Activated T-cell treated with anti-CD3 and anti-CD28 coated beads, Interleukin-2, amount 50 U/mL, for 1 hour (primary cell): ENCODE results near the gene CLSTN3.

Experiments
- DNase-seq: peaks from one replicate; pipeline ENCODE4 v3.0.0-alpha.2; 2020

The CLSTN3 gene

GRCh38 chr12:7106082-7106481, 24.1 kb upstream of the CLSTN3 start:
- no peak for DNase-seq

DNA sequence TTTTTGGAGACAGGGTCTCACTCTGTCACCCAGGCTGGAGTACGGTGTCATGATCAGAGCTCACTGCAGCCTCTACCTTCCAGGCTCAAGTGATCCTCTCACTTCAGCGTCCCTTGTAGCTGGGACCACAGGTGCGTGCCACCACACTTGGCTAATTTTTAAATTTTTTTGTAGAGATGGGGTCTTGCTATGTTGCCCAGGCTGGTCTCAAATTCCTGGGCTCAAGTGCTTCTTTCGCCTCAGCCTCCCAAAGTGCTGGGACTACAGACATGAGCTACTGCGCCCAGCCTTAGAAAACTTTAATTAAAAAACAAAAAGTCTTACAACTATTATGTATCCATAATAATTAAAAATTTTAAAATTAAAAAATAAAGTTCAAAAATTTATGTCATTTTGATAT, 23.0 kb upstream of the CLSTN3 start:
- DNase-seq, result peak; percentile 7

DNA sequence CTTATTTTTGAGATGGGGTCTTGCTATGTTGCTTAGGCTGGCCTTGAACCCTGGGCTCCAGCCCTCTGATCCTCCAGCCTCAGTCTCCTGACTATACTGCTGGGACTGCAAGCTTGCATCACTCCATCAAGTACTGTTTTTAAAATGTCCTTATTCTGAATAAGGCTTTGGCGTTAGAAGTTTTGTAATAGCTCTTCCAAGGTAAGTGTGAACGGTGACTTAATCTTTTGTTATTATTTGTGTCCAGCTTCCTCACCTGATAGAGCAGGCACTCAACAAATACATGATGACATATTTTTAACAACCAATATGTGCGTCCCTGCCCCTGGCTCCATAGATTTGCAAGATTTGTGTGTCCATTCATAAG, 22.6 kb upstream of the CLSTN3 start:
- DNase-seq, result no peak

DNA sequence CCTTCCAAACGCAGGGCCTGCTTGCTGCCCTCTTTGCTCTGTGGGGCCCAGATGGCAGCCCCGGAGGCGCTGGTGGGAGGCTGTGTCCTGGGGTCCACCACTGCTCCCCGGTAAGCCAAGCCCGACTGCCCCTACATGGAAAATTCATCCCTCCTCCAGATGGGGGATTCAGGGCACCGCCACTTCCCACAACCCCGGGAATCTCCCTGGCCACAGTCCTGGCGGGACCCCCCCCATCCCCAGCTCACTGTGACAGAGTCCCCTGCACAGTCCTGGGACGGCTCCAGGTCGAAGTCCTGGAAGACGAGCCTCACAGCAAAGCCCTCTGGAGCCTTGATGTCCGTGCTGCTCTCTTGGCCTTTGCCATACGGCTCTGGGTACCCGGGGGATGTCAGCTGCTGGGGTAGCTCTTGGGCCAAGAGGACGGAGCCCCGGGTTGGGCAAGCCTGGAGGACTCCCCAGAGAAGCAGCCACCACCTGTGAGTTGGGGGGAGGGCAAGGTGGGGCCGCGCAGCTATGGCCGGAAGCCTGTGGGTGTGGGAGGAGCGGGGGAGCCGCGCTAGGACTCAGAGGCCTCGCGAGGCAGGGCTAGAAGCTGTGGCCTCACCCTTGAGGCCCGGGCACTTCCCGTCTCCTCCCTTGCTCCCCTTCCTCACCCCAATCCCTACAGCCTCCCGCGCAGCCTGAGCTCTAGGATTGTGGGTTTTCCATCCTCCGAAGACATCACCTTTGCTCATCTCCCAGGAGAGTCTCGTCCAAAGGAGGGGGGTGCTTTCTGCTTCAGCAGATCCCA, 22.0 kb upstream of the CLSTN3 start:
- peak; percentile 67 for DNase-seq

DNA sequence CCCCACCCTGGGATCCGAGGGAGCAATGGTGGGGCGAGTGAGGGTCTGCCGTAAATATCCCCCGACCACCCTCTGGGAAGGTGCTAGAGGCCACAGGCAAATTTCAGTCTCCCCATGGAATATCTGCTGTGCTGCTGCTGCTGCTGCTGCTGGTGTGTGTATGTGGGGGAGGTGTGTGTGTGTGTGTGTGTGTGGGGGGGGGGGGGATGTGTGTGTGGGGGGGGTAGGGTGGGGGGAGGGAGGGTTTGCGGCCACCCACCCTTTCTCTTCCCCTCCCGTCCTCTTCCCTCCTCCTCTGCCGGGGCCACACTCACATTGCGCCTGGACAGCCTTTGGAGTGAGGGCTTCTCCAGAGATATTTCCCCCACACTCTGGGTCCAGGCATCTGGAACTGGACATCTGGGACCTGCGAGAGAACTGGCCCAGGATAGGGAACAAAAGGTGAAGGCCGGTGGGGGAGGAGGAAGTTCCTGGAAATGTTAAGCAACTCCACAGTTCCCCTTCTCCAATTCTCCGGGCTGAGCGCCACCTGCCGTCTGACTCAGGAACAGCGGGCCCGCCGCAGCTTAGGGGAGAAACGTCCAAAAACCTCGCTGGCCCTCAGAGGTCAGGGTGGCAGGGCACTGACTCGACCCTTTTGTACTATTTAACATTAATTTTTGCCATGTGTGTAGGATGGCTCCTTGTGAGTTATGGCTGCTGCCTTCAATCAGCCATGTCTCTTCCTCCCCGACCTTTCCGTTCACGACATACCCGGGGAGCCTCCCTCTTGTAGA, 21.2 kb upstream of the CLSTN3 start, which contains the start of gene C1RL:
Gene C1RL (minus strand): TSS at position 419 of the 776 bp plus-strand sequence. CDS start 34 bp downstream, at position 385.
- peak; percentile 85 for DNase-seq

GRCh38 chr12:7109572-7109920, 20.6 kb upstream of the CLSTN3 start:
- DNase-seq, result no peak

DNA sequence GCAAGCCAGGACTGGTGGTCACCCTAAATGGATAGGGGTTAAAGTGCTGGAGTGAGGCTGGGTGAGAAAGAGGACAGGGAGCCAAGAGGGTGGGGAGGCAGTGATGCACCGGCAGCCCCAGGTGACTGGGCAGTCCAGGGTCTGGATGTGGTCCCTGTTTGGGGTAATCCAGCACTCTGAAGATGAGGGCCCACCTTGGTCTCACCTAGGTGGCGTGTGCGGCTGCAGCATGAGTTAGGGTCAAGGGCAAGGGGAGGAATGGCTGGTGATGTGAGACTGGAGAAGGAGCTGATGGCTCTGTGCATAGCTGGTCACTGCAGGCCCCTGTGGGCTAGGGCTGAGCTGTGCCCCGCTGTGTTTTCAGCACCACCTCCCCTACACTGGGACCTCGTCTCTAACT, 19.5 kb upstream of the CLSTN3 start:
- DNase-seq, result no peak

DNA sequence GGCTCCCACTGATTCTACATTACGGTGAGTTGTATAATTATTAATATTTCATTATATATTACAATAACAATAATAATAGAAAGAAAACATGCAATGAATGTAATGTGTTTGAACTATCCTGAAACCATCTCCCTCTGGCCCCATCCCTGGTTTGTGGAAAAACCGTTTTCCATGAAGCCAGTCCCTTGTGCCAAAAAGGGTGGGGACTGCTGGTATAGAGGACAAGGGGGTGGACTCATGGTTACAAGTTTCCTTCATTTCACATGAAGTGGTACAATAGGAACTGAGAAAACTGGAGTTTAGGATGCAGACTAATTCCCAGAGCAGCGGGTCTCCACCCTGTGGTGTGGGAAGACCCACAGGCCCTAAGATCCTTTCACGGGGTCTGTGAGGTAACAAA, 18.1 kb upstream of the CLSTN3 start:
- no peak for DNase-seq

- DNase-seq, result peak; percentile 40
Observed at GRCh38 chr12:7113389-7113871, 16.7 kb upstream of the CLSTN3 start.

DNA sequence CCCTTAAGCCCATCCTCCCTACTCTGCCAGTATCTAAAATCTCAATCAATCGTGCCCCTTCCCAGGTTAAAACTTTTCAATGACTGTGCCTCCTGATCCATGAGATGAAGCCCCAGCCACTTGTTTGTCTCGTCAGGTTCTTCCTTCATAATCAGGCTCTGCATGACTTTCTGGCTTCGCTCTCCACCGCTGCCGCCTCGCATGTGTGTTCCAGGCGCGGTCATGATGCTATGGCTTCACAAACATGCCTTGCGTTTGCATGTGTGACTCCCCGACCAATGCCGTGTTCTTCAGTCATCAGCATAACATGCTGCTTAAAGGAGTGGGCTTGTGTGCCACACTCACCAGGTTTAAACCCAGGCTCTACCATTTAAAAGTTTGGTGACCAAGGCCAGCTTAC, 16.2 kb upstream of the CLSTN3 start:
- no peak for DNase-seq

GRCh38 chr12:7114851-7115250, 15.3 kb upstream of the CLSTN3 start:
- no peak for DNase-seq

- no peak for DNase-seq
Observed at GRCh38 chr12:7116196-7116595, 14.0 kb upstream of the CLSTN3 start.

DNA sequence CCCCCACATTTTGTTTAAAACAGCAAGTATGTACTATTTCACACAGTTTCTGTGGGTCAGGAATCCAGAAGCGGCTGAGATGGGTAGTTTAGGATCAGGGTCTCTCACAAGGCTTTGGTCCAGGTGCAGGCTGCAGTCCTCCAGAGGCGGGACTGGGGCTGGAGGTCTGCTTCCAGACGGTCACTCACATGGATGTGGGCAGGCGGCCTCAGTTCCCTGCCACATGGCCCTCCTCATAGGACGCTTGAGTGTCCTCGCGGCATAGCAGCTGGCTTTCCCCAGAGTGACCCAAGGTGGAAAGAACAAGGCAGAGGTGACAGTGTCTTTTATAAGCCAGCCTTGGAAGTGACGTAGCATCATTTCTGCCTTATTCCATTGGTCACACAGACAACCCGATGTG, 13.3 kb upstream of the CLSTN3 start:
- DNase-seq, result no peak

- DNase-seq, result no peak
Observed at GRCh38 chr12:7117670-7118069, 12.5 kb upstream of the CLSTN3 start.

DNA sequence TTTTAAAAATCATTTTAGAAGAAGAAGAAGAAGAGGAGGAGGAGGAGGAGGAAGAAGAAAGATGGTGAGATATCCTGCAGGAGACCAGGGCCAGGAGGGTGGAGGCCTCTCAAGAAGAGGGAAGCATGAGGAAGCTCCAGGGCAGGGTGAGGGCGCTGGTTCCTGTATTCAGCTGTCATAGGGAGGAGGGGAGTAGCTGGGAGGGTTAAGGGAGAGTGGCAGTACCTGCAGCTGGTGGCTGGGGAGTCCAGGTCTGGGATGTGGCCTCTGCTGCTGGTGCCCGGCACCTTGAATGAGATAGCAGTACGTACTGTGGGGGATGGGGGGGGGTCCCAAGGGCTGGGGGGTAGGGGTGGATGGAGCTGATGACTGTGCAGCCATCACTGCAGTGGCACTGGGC, 11.3 kb upstream of the CLSTN3 start:
- no peak for DNase-seq

- DNase-seq, result no peak
Observed at GRCh38 chr12:7120166-7120565, 10.0 kb upstream of the CLSTN3 start.

DNA sequence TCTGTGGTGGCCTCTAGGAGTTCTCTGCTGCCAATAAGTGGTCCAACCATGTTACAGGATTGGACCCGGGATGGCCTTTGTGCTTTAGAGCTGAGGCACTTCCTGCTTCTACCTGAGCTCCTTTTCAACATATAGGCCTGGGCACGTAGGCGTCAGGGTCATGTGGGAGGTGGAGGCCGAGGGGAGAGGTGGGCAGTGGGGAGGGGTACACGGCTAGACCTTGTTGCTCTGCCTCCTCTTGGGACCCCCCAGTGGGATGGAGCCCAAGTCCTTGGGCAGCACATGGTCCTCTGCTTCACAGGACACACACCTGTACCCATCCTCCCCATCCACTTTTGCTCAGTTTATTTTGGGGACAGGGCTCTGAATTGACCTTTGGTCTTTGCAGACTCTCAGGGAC, 8.8 kb upstream of the CLSTN3 start:
- no peak for DNase-seq

GRCh38 chr12:7122811-7123769, 7.1 kb upstream of the CLSTN3 start:
- no peak for DNase-seq

DNA sequence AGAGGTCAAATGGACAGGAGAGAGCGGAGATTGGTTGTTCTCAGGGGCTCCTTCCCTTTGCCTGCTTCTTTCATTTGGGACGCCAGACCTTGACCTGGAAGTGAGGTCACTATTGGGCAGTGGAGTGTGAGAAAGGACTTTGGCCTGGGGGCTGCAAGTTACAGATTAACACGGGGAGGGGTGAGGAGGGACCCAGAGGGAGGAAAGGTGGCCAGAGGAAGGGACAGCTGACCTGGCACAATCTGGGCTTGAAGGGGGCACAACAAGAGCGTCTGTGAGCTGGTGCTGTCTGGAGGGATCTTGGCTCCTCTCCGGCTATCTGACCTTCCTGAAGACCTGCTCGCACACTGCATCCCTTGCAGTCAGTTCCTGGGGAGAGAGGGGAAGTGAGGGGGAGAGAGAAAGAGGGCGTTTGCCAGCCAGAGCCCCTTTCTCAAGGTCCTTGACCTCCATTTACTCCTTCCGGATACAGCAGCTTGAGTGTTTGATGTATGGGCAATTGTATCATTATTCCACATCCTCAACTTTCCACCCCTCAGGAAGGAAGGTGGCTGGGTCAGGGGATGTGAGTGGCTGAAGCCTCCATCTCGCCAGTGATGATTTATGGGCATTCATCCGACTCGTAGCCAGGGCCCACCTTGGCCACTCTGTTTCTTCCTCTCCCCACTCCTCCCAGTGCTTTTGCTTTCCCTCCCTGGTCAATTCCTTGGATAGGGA, 6.2 kb upstream of the CLSTN3 start:
- no peak for DNase-seq

DNA sequence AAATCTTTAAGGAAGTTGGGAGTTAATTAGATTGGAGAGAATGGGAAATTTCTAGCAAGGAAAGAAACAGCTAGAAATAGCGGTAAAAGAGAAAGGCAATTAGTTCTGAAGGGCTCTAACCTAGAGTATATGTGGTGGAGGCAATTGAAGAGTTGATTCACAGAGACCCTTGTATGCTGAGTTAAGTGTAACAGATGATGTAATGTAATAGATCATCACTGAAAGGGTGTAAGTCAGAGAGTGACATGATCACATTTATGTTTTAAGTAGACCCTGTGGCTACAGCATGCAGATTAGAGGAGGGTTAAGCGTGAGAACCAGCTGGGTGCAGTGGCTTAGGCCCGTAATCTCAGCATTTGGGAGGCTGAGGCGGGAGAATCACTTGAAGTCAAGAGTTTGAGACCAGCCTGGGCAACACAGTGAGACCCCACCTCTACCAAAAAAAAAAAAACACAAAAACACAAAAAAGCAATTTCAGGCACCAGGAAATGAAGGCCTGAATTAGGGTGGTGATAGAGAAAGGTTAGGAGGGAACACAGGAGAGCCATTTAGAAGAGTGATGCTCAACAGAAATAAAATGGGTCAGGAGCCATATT, 4.4 kb upstream of the CLSTN3 start:
- DNase-seq, result no peak

- no peak for DNase-seq
Observed at GRCh38 chr12:7127916-7128626, 2.1 kb upstream of the CLSTN3 start.
